WERI-Rb-1 (cell line): ENCODE data around the gene DPEP2NB.
"Not testable (repeated sequence)": the region's sequence is repeated elsewhere in the genome, so short reads cannot be mapped to it uniquely, and the experiment has no call there.

Experiments used
- DNase-seq: peaks from one replicate; pipeline ENCODE4 v3.0.0-alpha.2; 2020
- H3K27ac ChIP-seq: fragments of 250-450 bp; sonication (Bioruptor Pico); 2 replicates; pipeline ENCODE4 v1.5.1; 2020; ENCODE audit warnings: mild to moderate bottlenecking, moderate library complexity
- H3K27me3 ChIP-seq: fragments of 250-450 bp; sonication (Bioruptor Pico); 2 replicates; pipeline ENCODE4 v1.5.1; 2021; ENCODE audit warnings: mild to moderate bottlenecking, low read depth, moderate library complexity; ENCODE audit not compliant: insufficient read depth, severe bottlenecking
- H3K36me3 ChIP-seq: fragments of 250-450 bp; sonication (Bioruptor Pico); 2 replicates; pipeline ENCODE4 v1.5.1; 2020; ENCODE audit warnings: mild to moderate bottlenecking, moderate library complexity
- H3K4me3 ChIP-seq: 2 replicates; pipeline ENCODE4 v1.5.1; 2011; ENCODE audit warnings: low read depth, mild to moderate bottlenecking, control low read depth, low read length
- H3K9me3 ChIP-seq: fragments of 250-450 bp; sonication (Bioruptor Pico); 2 replicates; pipeline ENCODE4 v1.5.1; 2021; ENCODE audit warnings: mild to moderate bottlenecking, moderate library complexity; ENCODE audit not compliant: severe bottlenecking
- CTCF ChIP-seq: IDR thresholded peaks from 2 replicates; pipeline ENCODE4 v1.5.1; 2011; ENCODE audit warnings: low read depth, mild to moderate bottlenecking, control low read depth, inconsistent platforms, low read length

DPEP2NB gene

DNA sequence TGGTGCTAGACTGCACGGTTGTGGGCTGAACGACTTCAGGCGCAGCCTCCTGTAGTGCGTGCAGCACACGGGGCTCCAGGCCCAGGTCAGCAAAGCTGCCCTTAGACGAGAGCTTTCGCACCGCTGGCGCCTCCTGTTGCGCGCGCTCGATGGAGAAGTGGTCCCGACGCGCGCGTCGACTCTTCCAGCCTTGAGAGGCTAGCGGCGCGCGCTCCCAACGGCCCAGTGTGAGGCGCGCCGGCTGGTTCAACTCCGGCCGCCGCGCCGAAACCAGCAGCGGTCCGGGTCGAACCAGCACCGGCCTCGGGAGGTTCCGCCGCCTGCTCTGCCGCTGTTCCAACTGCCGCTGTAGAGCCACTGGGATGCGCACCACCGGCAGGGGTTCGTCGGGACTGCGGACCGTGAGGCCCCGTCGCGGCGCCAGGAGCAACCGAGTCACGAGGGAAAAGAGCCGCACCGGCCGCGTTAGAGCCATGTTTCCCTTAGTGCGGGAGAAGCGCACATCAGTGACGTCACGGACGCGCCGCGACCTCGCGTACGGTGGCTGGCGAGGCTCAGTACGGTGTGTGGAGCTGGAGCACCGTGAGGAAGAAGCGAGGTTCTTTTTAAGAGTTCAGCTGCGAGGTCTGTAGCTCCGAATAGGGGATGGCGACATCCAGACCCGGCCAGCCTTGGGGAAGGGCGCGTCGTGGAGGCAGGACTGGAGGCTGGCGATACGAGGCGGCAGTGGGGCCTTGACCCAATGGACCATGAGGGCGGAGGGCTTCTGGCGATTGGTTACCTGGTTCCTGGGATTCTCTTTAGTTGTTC, 7.2 kb upstream of the DPEP2NB start, which contains the start of the genes DDX28 and DUS2:
TSS of gene DDX28 (minus strand) at position 505 of the 810 bp plus-strand sequence. CDS start at position 475, 30 bp downstream.
TSS of gene DUS2 (plus strand) at position 557 of the 810 bp plus-strand sequence. CDS start 14,740 bp downstream, outside the sequence.
- TF ChIP-seq CTCF: no peak
- H3K27me3 ChIP-seq: no peaks in the 10 kb centered on the region
- peak within 1 kb of the TSS; percentile 60 for H3K4me3 ChIP-seq
- peaks cover 42% of the 10 kb centered on the region for H3K36me3 ChIP-seq
- DNase-seq: peak; percentile 90
- peak within 1 kb of the TSS; percentile 90 for H3K27ac ChIP-seq
- H3K9me3 ChIP-seq: no peaks in the 10 kb centered on the region

DNA sequence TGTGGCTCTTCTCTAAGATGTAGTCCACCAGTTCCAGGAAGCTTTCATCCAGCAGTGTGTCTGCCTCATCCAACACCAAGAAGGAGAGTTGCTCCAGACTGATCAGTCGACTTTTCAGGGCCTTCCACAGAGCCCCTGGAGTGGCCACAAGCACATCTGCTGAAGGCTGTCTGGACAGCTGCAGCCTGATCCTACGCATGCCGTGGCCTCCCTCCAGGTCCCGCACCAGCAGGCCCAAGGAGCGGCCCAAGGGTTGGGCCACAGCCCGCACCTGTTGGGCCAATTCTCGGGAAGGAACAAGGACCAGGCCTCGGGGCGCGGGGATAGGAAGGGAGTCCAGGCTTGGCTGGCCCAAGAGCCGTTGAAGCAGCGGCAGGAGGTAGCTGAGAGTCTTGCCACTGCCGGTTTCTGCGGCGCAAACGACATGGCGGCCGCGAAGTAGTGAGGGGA, 6.6 kb upstream of the DPEP2NB start:
- TF ChIP-seq CTCF: no peak
- H3K27ac ChIP-seq: peak overlapping the region; percentile 90
- no peak for DNase-seq
- no peaks in the 10 kb centered on the region for H3K9me3 ChIP-seq
- peaks cover 36% of the 10 kb centered on the region for H3K36me3 ChIP-seq
- peak overlapping the region; percentile 60 for H3K4me3 ChIP-seq
- no peaks in the 10 kb centered on the region for H3K27me3 ChIP-seq

- no peak overlapping the region for H3K27ac ChIP-seq
- H3K27me3 ChIP-seq: no peaks in the 10 kb centered on the region
- no peak for DNase-seq
- H3K36me3 ChIP-seq: peaks cover 31% of the 10 kb centered on the region
- H3K4me3 ChIP-seq: no peak overlapping the region
- no peaks in the 10 kb centered on the region for H3K9me3 ChIP-seq
- TF ChIP-seq CTCF: no peak
Observed at GRCh38 chr16:68021490-68021889, 5.8 kb upstream of the DPEP2NB start.

DNA sequence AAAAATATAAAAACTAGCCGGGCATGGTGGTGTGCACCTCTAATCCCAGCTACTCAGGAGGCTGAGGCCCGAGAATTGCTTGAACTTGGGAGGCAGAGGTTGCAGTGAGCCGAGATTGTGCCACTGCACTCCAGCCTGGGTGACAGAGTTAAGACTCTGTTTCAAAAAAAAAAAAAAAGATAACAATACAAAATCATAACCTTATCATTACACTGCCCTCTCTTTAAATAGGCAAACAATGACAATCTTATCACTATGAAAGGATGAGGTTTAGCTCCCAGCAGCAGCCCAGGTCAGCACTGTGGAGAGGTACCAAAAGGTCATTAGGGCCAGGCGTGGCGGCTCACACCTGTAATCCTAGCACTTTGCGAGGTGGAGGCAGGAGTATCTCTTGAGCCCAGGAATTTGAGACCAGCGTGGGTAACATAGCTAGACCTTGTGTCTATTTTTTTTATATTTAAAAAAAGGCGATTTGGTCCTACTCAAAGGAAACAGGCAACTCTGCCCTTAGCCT, 3.5 kb upstream of the DPEP2NB start:
- Histone ChIP-seq H3K36me3 (peaks cover 20% of the 10 kb centered on the region), H3K9me3 (no peaks in the 10 kb centered on the region), H3K4me3 (no peak overlapping the region), H3K27ac (no peak overlapping the region), H3K27me3 (no peaks in the 10 kb centered on the region)
- no peak for TF ChIP-seq CTCF
- no peak for DNase-seq

DNA sequence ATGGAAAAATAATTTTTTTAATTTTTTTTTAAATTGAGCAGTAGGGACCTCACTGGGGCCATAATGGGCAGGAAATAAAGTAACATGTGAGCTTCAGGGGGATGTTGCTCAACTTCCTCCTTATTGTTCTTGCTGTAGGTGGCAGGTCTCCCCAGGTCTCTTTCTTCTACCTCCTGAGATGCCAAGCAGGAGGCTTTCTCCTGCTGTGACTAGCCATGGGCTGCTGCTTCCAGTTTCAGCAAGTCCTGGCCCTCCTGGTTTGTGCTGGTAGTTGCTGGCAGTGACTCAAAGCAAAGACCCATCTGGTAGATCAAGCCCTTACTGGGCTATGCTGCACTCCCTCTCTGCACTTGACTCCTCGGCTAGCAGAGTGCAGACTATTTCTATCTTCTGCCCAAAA, 2.3 kb downstream of the DPEP2NB start:
- Histone ChIP-seq H3K4me3 (no peak overlapping the region), H3K27ac (no peak overlapping the region), H3K27me3 (no peaks in the 10 kb centered on the region), H3K9me3 (no peaks in the 10 kb centered on the region), H3K36me3 (no peaks in the 10 kb centered on the region)
- no peak for DNase-seq
- TF ChIP-seq CTCF: no peak

GRCh38 chr16:68009872-68010271, 5.8 kb downstream of the DPEP2NB start:
- H3K36me3 ChIP-seq, H3K27me3 ChIP-seq, H3K9me3 ChIP-seq, DNase-seq, H3K27ac ChIP-seq, H3K4me3 ChIP-seq: not testable (repeated sequence)
